H1 (cell line): Measurements from ENCODE around the gene APH1B. TPM values are rescaled to one million over a fixed set of nuclear protein-coding genes. Genes with fewer than 3 reads are reported as not detected.

Experiments used
- CTCF ChIA-PET: fragments of 300-600 bp; sonication (Branson Sonifier 250); formaldehyde crosslinking; loops from one replicate; lab custom pipeline; 2021; ENCODE audit not compliant: partially characterized antibody; lab: Charles Lee
- POLR2A ChIA-PET: fragments of 300-600 bp; sonication (Branson Sonifier 250); formaldehyde crosslinking; loops from one replicate; lab custom pipeline; 2021; ENCODE audit warnings: inconsistent platforms; ENCODE audit not compliant: partially characterized antibody; lab: Charles Lee
- DNase-seq, 2 experiments: peaks; one replicate each; pipeline versions ENCODE4 v3.0.0 to v3.0.0-alpha.2; 2010 to 2022; ENCODE audit warnings: low spot score in 2 of 2, low read depth in 1 of 2, mixed read lengths in 1 of 2
- FAIRE-seq: peaks from 2 replicates; lab custom pipeline; 2011; peaks lifted over from hg19 to GRCh38; lab: Jason Lieb, UNC
- H2AFZ ChIP-seq: 2 replicates; pipeline ENCODE4 v1.8.1; 2012; ENCODE audit warnings: low read length, inconsistent platforms
- H2AK5ac ChIP-seq: 2 replicates; pipeline ENCODE4 v1.6.1; 2013; ENCODE audit warnings: low read depth, low read length
- H2BK120ac ChIP-seq: replicated peaks from 2 replicates; pipeline ENCODE3; 2013; ENCODE audit warnings: low read depth, low read length, inconsistent platforms
- H2BK12ac ChIP-seq: 2 replicates; pipeline ENCODE4 v1.6.1; 2013; ENCODE audit warnings: low read depth, low read length
- H2BK15ac ChIP-seq: 2 replicates; pipeline ENCODE4 v1.6.1; 2013; ENCODE audit warnings: low read length
- H2BK20ac ChIP-seq: 2 replicates; pipeline ENCODE4 v1.6.1; 2013; ENCODE audit warnings: low read length
- H2BK5ac ChIP-seq: 2 replicates; pipeline ENCODE4 v1.6.1; 2013; ENCODE audit warnings: low read depth, low read length
- H3K14ac ChIP-seq: 2 replicates; pipeline ENCODE4 v1.6.1; 2013; ENCODE audit warnings: inconsistent platforms; ENCODE audit not compliant: insufficient read length
- H3K18ac ChIP-seq: 2 replicates; pipeline ENCODE4 v1.6.1; 2013; ENCODE audit warnings: low read length; ENCODE audit errors: extremely low read depth
- H3K23ac ChIP-seq: 2 replicates; pipeline ENCODE4 v1.6.1; 2013; ENCODE audit warnings: inconsistent platforms; ENCODE audit not compliant: insufficient read length
- H3K23me2 ChIP-seq: 2 replicates; pipeline ENCODE4 v1.6.1; 2013; ENCODE audit warnings: low read depth, low read length
- H3K27ac ChIP-seq: 2 replicates; pipeline ENCODE4 v1.6.1; 2011; ENCODE audit warnings: low read depth, low read length, inconsistent platforms
- H3K27me3 ChIP-seq, 4 experiments: replicated peaks in 1 of 4; 1 replicate in 1 of 4; 2 replicates in 3 of 4; pipeline versions ENCODE4 v1.6.1 to v1.8.1; 2011 to 2013; ENCODE audit warnings: low read length in 3 of 4, mild to moderate bottlenecking in 3 of 4, inconsistent platforms in 2 of 4, mixed read lengths in 2 of 4, moderate library complexity in 1 of 4; ENCODE audit not compliant: control insufficient read depth in 3 of 4, insufficient read depth in 3 of 4; ENCODE audit errors: extremely low read depth in 1 of 4
- H3K36me3 ChIP-seq, 4 experiments: 2 replicates each; pipeline versions ENCODE4 v1.6.1 to v1.8.1; 2011 to 2013; ENCODE audit warnings: mild to moderate bottlenecking in 4 of 4, low read length in 3 of 4, moderate library complexity in 2 of 4, control low read depth in 1 of 4, inconsistent platforms in 1 of 4; ENCODE audit not compliant: insufficient read depth in 4 of 4, control insufficient read depth in 2 of 4
- H3K4ac ChIP-seq: replicated peaks from 2 replicates; pipeline ENCODE3; 2013; ENCODE audit warnings: low read length, low read depth, mixed read lengths, inconsistent platforms; ENCODE audit not compliant: insufficient read length
- H3K4me1 ChIP-seq, 4 experiments: replicated peaks in 1 of 4; 1 replicate in 1 of 4; 2 replicates in 3 of 4; pipeline versions ENCODE4 v1.6.1 to v1.8.1; 2011 to 2013; ENCODE audit warnings: low read length in 3 of 4, inconsistent platforms in 2 of 4, mixed read lengths in 1 of 4; ENCODE audit not compliant: insufficient read depth in 4 of 4, control insufficient read depth in 3 of 4
- H3K4me2 ChIP-seq, 2 experiments: 2 replicates each; pipeline versions ENCODE4 v1.6.1 to v1.8.1; 2011 to 2013; ENCODE audit warnings: low read depth in 2 of 2, low read length in 2 of 2, control low read depth in 1 of 2, inconsistent platforms in 1 of 2, mild to moderate bottlenecking in 1 of 2; ENCODE audit not compliant: insufficient read depth in 1 of 2
- H3K4me3 ChIP-seq, 4 experiments: fragments of 200-600, 300-600 bp in 1 of 4; sonication (generic), shearing (Covaris generic), sonication (Bioruptor Twin) in 1 of 4; 2 replicates each; pipeline versions ENCODE4 v1.5.1 to v1.8.1; 2011 to 2016; ENCODE audit warnings: low read length in 4 of 4, low read depth in 3 of 4, control low read depth in 2 of 4, inconsistent platforms in 2 of 4, mild to moderate bottlenecking in 2 of 4, mixed read lengths in 1 of 4, moderate library complexity in 1 of 4; ENCODE audit not compliant: insufficient read depth in 2 of 4; ENCODE audit errors: extremely low read depth in 1 of 4
- H3K56ac ChIP-seq: replicated peaks from 2 replicates; pipeline ENCODE3; 2013; ENCODE audit warnings: low read depth, mild to moderate bottlenecking, mixed read lengths, low read length, inconsistent platforms; ENCODE audit not compliant: insufficient read length
- H3K79me1 ChIP-seq: 2 replicates; pipeline ENCODE4 v1.6.1; 2013; ENCODE audit warnings: low read depth, low read length, control low read depth
- H3K79me2 ChIP-seq, 2 experiments: 2 replicates each; pipeline versions ENCODE4 v1.6.1 to v1.8.1; 2012 to 2013; ENCODE audit warnings: low read length in 2 of 2, mild to moderate bottlenecking in 2 of 2, inconsistent platforms in 1 of 2; ENCODE audit not compliant: insufficient read depth in 2 of 2, control insufficient read depth in 1 of 2
- H3K9ac ChIP-seq, 4 experiments: replicated peaks in 1 of 4; 1 replicate in 1 of 4; 2 replicates in 3 of 4; pipeline versions ENCODE4 v1.6.1 to v1.8.1; 2011 to 2013; ENCODE audit warnings: low read depth in 3 of 4, low read length in 3 of 4, control low read depth in 2 of 4, mild to moderate bottlenecking in 2 of 4, moderate library complexity in 2 of 4, inconsistent platforms in 1 of 4; ENCODE audit errors: extremely low read depth in 1 of 4
- H3K9me3 ChIP-seq, 2 experiments: 2 replicates each; pipeline versions ENCODE4 v1.6.1 to v1.8.1; 2012 to 2013; ENCODE audit warnings: mild to moderate bottlenecking in 2 of 2, moderate library complexity in 2 of 2, control low read depth in 1 of 2, inconsistent platforms in 1 of 2, low read depth in 1 of 2, low read length in 1 of 2, mixed read lengths in 1 of 2; ENCODE audit not compliant: insufficient read depth in 2 of 2
- H4K20me1 ChIP-seq, 2 experiments: replicated peaks in 1 of 2; 2 replicates each; pipeline versions ENCODE3 to v1.8.1; 2011 to 2013; ENCODE audit warnings: inconsistent platforms in 2 of 2, low read length in 2 of 2, mild to moderate bottlenecking in 1 of 2; ENCODE audit not compliant: insufficient read depth in 2 of 2, control insufficient read depth in 1 of 2
- H4K5ac ChIP-seq: 2 replicates; pipeline ENCODE4 v1.6.1; 2013; ENCODE audit warnings: low read length, low read depth, mixed read lengths, inconsistent platforms; ENCODE audit not compliant: insufficient read length
- H4K8ac ChIP-seq: 2 replicates; pipeline ENCODE4 v1.8.0; 2013; ENCODE audit warnings: mild to moderate bottlenecking, moderate library complexity, low read length, inconsistent platforms; ENCODE audit not compliant: insufficient read depth; ENCODE audit errors: extremely low read depth
- H4K91ac ChIP-seq: replicated peaks from 2 replicates; pipeline ENCODE3; 2013; ENCODE audit warnings: low read length, mixed read lengths, inconsistent platforms; ENCODE audit not compliant: insufficient read length
- ASH2L ChIP-seq: fragments of 200-600, 300-600 bp; sonication (generic); IDR thresholded peaks from one replicate; pipeline ENCODE4 v1.7.1; 2017; ENCODE audit warnings: low read length
- CEBPB ChIP-seq: IDR thresholded peaks from 2 replicates; pipeline ENCODE4 v1.6.1; 2012; ENCODE audit warnings: low read depth, low read length
- CHD2 ChIP-seq: IDR thresholded peaks from 2 replicates; pipeline ENCODE4 v1.6.1; 2012; ENCODE audit warnings: low read length, improper control_type of control experiment
- CTBP2 ChIP-seq: IDR thresholded peaks from 2 replicates; pipeline ENCODE4 v1.7.0; 2011; ENCODE audit warnings: borderline replicate concordance, mild to moderate bottlenecking, moderate library complexity, mixed read lengths, low read length; ENCODE audit not compliant: insufficient read depth, insufficient read length
- FOSL1 ChIP-seq: IDR thresholded peaks from 2 replicates; pipeline ENCODE4 v1.6.1; 2011; ENCODE audit warnings: mild to moderate bottlenecking, low read depth, low read length, moderate library complexity; ENCODE audit not compliant: insufficient read depth
- HDAC2 ChIP-seq, 2 experiments: fragments of 300-600 bp in 1 of 2; sonication (generic) in 1 of 2; IDR thresholded peaks; 2 replicates each; pipeline ENCODE4 v1.6.1; 2011 to 2012; ENCODE audit warnings: low read depth in 2 of 2, low read length in 2 of 2, mild to moderate bottlenecking in 2 of 2, moderate library complexity in 2 of 2, borderline replicate concordance in 1 of 2, inconsistent platforms in 1 of 2
- NANOG ChIP-seq: IDR thresholded peaks from 2 replicates; pipeline ENCODE4 v1.6.1; 2011; ENCODE audit warnings: low read length, low read depth, mild to moderate bottlenecking, inconsistent platforms; ENCODE audit not compliant: insufficient read depth, poor library complexity, severe bottlenecking
- PHF8 ChIP-seq: fragments of 200-600 bp; sonication (generic); conservative IDR thresholded peaks from 2 replicates; pipeline ENCODE4 v1.7.1; 2012; ENCODE audit warnings: low read depth, mild to moderate bottlenecking, inconsistent platforms, low read length, moderate library complexity
- POLR2A ChIP-seq, 2 experiments: IDR thresholded peaks; 1 replicate in 1 of 2; 2 replicates in 1 of 2; pipeline ENCODE4 v1.6.1; 2011; ENCODE audit warnings: low read depth in 2 of 2, low read length in 2 of 2, mild to moderate bottlenecking in 2 of 2; ENCODE audit errors: control extremely low read depth in 1 of 2
- RNF2 ChIP-seq: fragments of 200-900, 300-1000 bp; sonication (generic); IDR thresholded peaks from 2 replicates; pipeline ENCODE4 v1.7.1; 2016; ENCODE audit warnings: borderline replicate concordance, low read depth, mild to moderate bottlenecking, antibody characterized with exemption, low read length; ENCODE audit not compliant: poor library complexity, severe bottlenecking; ENCODE audit errors: missing control alignments
- SRF ChIP-seq: IDR thresholded peaks from 2 replicates; pipeline ENCODE4 v1.6.1; 2011; ENCODE audit warnings: mild to moderate bottlenecking, low read depth, low read length, moderate library complexity
- SUZ12 ChIP-seq: fragments of 200-600 bp; sonication (generic); IDR thresholded peaks from 2 replicates; pipeline ENCODE4 v1.6.1; 2012; ENCODE audit warnings: mild to moderate bottlenecking, inconsistent platforms, low read length, moderate library complexity, mixed read lengths
- TCF12 ChIP-seq: IDR thresholded peaks from 2 replicates; pipeline ENCODE4 v1.6.1; 2011; ENCODE audit warnings: low read depth, mild to moderate bottlenecking, low read length
- ZNF274 ChIP-seq: IDR thresholded peaks from 2 replicates; pipeline ENCODE4 v1.7.0; 2012; ENCODE audit warnings: low read length, borderline replicate concordance; ENCODE audit errors: extremely low read depth
- WGBS, 2 experiments: shearing (Covaris generic) in 1 of 2; methylation state at CpG; one replicate each; pipeline versions ENCODE4 v1.1.6 to v1.1.7; 2013 to 2015; ENCODE audit warnings: low lambda C conversion rate in 2 of 2, mixed read lengths in 2 of 2, inconsistent platforms in 1 of 2, low coverage in 1 of 2, missing lambda C conversion rate in 1 of 2; ENCODE audit not compliant: insufficient replicate concordance in 2 of 2, insufficient coverage in 1 of 2, insufficient read length in 1 of 2; ENCODE audit errors: extremely low coverage in 1 of 2, missing lambda C conversion rate in 1 of 2; 5-methylcytosine and 5-hydroxymethylcytosine counted together
- polyA plus RNA-seq, 7 experiments: library from polyadenylated mRNA; depleted of rRNA in 3 of 7; stranded (reverse) in 5 of 7; unstranded in 2 of 7; fragments of >200 nt in 5 of 7; fragments of 200-250 nt in 2 of 7; gene quantifications; 1 replicate in 5 of 7; 2 replicates in 1 of 7; 4 replicates in 1 of 7; pipeline versions ENCODE4 v1.2.1 to v1.2.3, GENCODE V29; 2011 to 2013; ENCODE audit warnings: missing spikeins in 2 of 7, mixed read lengths in 2 of 7
- total RNA-seq: library from RNA; stranded (reverse); fragmentation: NEBNext Ultra II Directional; extraction: Animal tissue kit (Norgen Biotek cat#: 25700); gene quantifications from 2 replicates; pipeline ENCODE4 v1.2.1, GENCODE V29; 2021

Gene APH1B
- total and polyA plus RNA-seq, 2 of the 8 experiments (the other 6 are each of a cell fraction or from before 2014, with no cell fraction given), result 11.5 to 22.9 TPM

DNA sequence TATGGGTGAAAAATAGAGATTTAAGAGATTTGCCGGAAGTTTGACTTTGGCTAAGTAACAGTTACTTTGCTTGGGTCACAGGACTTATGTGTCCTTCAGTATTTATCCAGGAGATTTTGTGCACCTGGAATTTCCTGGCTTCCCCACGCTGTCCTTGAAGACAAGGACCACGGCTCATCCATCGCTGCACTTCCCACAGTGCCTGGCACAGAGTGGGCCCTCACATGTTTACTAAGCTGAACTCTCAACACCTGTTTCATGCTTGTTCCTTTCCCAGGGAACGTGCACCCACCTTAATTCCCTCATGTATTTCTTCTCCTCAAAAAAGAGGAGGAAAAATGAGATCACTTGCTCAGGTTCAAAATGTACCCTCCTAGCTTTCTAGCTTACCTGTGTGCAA is 72.2 kb downstream of the APH1B start:
- H2BK15ac ChIP-seq, result no peak overlapping the region
- no peaks in the 10 kb centered on the region for H3K23me2 ChIP-seq
- no peaks in the 10 kb centered on the region for H3K79me1 ChIP-seq
- DNase-seq, result no peak
- no peak for FAIRE-seq
- H2BK5ac ChIP-seq, result no peak overlapping the region
- no peak overlapping the region for H3K18ac ChIP-seq
- no peak overlapping the region for H3K14ac ChIP-seq
- H3K56ac ChIP-seq, result no peak overlapping the region
- H4K20me1 ChIP-seq, result no peaks in the 10 kb centered on the region
- H2AFZ ChIP-seq, result no peak overlapping the region
- H3K4me3 ChIP-seq, result no peak overlapping the region
- no peak overlapping the region for H4K5ac ChIP-seq
- no peak overlapping the region for H4K91ac ChIP-seq
- no peak overlapping the region for H3K4me2 ChIP-seq
- H2BK20ac ChIP-seq, result no peak overlapping the region
- no peaks in the 10 kb centered on the region for H3K27me3 ChIP-seq
- ChIA-PET CTCF (interaction anchor here (1.0 to 1.7 kb wide), 5 partner anchors 10 to 60 kb away, joined by 3 to 8 read pairs (median 4); no protein-coding TSS in a partner anchor), POLR2A (interaction anchor here (1.1 kb wide), 1 partner anchor 9 kb away, joined by 3 read pairs; no protein-coding TSS in a partner anchor)
- H2AK5ac ChIP-seq, result no peak overlapping the region
- H3K27ac ChIP-seq, result no peak overlapping the region
- no peak overlapping the region for H2BK120ac ChIP-seq
- no peak overlapping the region for H4K8ac ChIP-seq
- no peak overlapping the region for H3K9ac ChIP-seq
- H3K36me3 ChIP-seq, result no peaks in the 10 kb centered on the region
- H3K4me1 ChIP-seq, result no peaks in the 10 kb centered on the region
- WGBS, 2 experiments, result 92% methylated on average over 5 of the region's 5 CpGs; no CpG with 5 or more reads in 1 of the 2 experiments
- H3K79me2 ChIP-seq, result no peaks in the 10 kb centered on the region
- H3K9me3 ChIP-seq, result no peaks in the 10 kb centered on the region
- H3K4ac ChIP-seq, result no peak overlapping the region
- H3K23ac ChIP-seq, result no peak overlapping the region
- no peak overlapping the region for H2BK12ac ChIP-seq
- TF ChIP-seq PHF8 (no peak), ASH2L (no peak), SRF (no peak), CTBP2 (no peak), RNF2 (no peak), CHD2 (no peak), HDAC2 (IDR thresholded peaks at IDR 0.05; ENCODE audit: borderline replicate concordance in 1 of 2, low read depth in 2 of 2, low read length in 2 of 2) (no peak), POLR2A (IDR thresholded peaks at IDR 0.05; ENCODE audit: control extremely low read depth in 1 of 2, low read depth in 2 of 2, low read length in 2 of 2) (no peak), TCF12 (no peak), NANOG (no peak), CEBPB (no peak), ZNF274 (no peak), SUZ12 (no peak), FOSL1 (no peak)
